Neural crest cell (in vitro differentiated cells): ENCODE data around the gene KY. TPM values are rescaled to one million over a fixed set of nuclear protein-coding genes. Genes with fewer than 3 reads are reported as not detected.
"Not testable (repeated sequence)": the region's sequence is repeated elsewhere in the genome, so short reads cannot be mapped to it uniquely, and the experiment has no call there.

Source experiments
- DNase-seq: peaks from one replicate; pipeline ENCODE4 v3.0.0; 2021; ENCODE audit warnings: low read depth, mixed read lengths, low spot score
- H3K27ac Mint-ChIP-seq: one replicate; pipeline ENCODE4 v1.8.0; 2021; ENCODE audit warnings: mild to moderate bottlenecking, mixed read lengths; ENCODE audit not compliant: unreplicated experiment
- H3K27me3 Mint-ChIP-seq: 2 replicates; pipeline ENCODE4 v1.8.0; 2021; ENCODE audit warnings: low read depth, mild to moderate bottlenecking, mixed read lengths
- H3K36me3 Mint-ChIP-seq: 2 replicates; pipeline ENCODE4 v1.8.0; 2021; ENCODE audit warnings: low read depth, mild to moderate bottlenecking, mixed read lengths
- H3K4me1 Mint-ChIP-seq: 2 replicates; pipeline ENCODE4 v1.8.0; 2021; ENCODE audit warnings: mixed read lengths
- H3K4me3 Mint-ChIP-seq: one replicate; pipeline ENCODE4 v1.8.0; 2021; ENCODE audit warnings: mild to moderate bottlenecking, mixed read lengths
- H3K9me3 Mint-ChIP-seq: 2 replicates; pipeline ENCODE4 v1.8.0; 2021; ENCODE audit warnings: mixed read lengths
- total RNA-seq: library from RNA; stranded (reverse); gene quantifications from 2 replicates; pipeline ENCODE4 v1.2.1, GENCODE V29; 2021
- TF ChIP-seq, protein P1 (sequence below): fragments of 200-600 bp; sonication (generic); conservative IDR thresholded peaks from 2 replicates; pipeline ENCODE4 v1.5.0; 2021; ENCODE audit warnings: antibody characterized with exemption, mild to moderate bottlenecking

Gene KY
- total RNA-seq, 1 donor from 2014 or later: 0.33 TPM

DNA sequence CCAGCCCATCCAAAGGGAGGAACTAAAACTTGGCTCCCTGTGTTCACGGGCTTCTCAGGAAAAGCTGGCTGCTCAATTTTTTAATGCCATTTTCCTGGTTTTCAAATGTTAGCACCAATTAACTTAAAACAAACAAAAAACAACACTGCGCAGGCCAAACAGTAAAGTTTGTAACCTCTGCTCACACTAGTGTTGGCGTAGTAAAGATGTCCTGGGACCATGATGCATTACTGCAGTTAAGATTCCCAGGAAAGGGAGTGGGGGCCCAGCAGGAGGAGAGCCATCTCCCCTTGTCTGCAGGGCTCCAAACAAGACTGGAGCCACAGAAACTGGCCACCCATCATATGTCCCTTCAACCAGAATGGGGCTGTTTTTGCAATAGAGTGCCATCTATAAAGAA is 74.0 kb downstream of the KY start:
- H3K9me3 Mint-ChIP-seq: peaks cover 12% of the 10 kb centered on the region
- no peaks in the 10 kb centered on the region for H3K27me3 Mint-ChIP-seq
- peak overlapping the region; percentile 15 for H3K27ac Mint-ChIP-seq
- H3K4me3 Mint-ChIP-seq: no peak overlapping the region
- H3K4me1 Mint-ChIP-seq: peaks cover 9% of the 10 kb centered on the region
- DNase-seq: no peak
- TF ChIP-seq, protein P1, sequence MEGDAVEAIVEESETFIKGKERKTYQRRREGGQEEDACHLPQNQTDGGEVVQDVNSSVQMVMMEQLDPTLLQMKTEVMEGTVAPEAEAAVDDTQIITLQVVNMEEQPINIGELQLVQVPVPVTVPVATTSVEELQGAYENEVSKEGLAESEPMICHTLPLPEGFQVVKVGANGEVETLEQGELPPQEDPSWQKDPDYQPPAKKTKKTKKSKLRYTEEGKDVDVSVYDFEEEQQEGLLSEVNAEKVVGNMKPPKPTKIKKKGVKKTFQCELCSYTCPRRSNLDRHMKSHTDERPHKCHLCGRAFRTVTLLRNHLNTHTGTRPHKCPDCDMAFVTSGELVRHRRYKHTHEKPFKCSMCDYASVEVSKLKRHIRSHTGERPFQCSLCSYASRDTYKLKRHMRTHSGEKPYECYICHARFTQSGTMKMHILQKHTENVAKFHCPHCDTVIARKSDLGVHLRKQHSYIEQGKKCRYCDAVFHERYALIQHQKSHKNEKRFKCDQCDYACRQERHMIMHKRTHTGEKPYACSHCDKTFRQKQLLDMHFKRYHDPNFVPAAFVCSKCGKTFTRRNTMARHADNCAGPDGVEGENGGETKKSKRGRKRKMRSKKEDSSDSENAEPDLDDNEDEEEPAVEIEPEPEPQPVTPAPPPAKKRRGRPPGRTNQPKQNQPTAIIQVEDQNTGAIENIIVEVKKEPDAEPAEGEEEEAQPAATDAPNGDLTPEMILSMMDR: no peak
- peaks cover 19% of the 10 kb centered on the region for H3K36me3 Mint-ChIP-seq

DNA sequence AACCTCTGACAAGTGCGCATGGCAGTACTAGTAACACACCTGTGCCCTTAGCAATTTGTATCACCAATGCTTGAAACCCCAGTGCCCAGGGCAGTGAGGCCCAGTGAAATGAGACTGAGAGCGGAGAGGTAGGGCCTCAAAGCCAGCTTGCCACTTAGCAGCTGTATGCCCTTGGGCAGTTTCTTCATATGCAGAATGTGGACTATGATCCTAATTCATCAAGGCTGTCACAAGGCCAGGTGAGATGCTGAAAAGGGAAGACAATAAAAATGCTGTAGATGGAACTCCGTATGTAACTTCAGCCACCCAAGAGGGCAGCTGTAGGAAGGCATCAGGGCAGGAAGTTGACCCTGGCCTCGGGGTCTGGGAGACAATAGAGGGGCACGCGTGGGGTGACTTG is 74.4 kb downstream of the KY start:
- TF ChIP-seq, protein P1: no peak
- H3K4me1 Mint-ChIP-seq: peaks cover 9% of the 10 kb centered on the region
- H3K27ac Mint-ChIP-seq: peak overlapping the region; percentile 15
- peaks cover 19% of the 10 kb centered on the region for H3K36me3 Mint-ChIP-seq
- DNase-seq: no peak
- H3K4me3 Mint-ChIP-seq: no peak overlapping the region
- H3K9me3 Mint-ChIP-seq: peaks cover 12% of the 10 kb centered on the region
- no peaks in the 10 kb centered on the region for H3K27me3 Mint-ChIP-seq

DNA sequence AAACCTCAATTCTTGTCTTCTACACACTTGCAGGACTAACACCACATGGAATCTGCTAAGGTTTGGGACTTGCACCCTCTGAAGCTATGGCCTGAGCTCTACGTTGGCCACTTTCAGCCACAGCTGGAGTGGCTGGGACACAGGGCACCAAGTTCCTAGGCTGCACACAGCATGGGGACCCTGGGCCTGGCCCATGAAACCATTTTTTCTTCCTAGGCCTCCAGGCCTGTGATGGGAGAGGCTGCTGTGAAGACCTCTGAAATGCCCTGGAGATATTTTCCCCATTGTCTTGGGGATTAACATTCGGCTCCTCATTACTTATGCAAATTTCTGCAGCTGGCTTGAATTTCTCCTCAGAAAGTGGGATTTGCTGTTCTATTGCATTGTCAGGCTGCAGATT is 80.9 kb downstream of the KY start:
- H3K27ac Mint-ChIP-seq, H3K27me3 Mint-ChIP-seq, H3K4me3 Mint-ChIP-seq, H3K4me1 Mint-ChIP-seq, DNase-seq: not testable (repeated sequence)
- peaks cover 42% of the 10 kb centered on the region for H3K36me3 Mint-ChIP-seq
- peaks cover 23% of the 10 kb centered on the region for H3K9me3 Mint-ChIP-seq

DNA sequence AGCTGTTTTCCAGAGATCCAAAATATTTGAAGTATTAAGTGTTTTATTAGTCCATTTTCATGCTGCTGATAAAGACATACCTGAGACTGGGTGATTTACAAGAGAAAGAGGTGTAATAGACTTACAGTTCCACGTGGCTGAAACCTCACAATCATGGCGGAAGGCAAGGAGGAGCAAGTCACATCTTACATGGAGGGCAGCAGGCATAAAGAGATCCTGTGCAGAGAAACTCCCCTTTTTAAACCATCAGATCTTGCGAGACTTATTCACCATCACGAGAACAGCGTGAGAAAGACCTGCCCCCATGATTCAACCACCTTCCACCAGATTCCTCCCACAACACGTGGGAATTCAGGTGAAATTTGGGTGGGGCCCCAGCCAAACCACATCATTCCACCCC is 82.0 kb downstream of the KY start:
- Mint-ChIP-seq H3K27me3 (no peaks in the 10 kb centered on the region), H3K4me1 (no peaks in the 10 kb centered on the region), H3K36me3 (peaks cover 43% of the 10 kb centered on the region), H3K9me3 (peaks cover 23% of the 10 kb centered on the region), H3K27ac (no peak overlapping the region), H3K4me3 (no peak overlapping the region)
- no peak for DNase-seq
- TF ChIP-seq, protein P1: no peak

DNA sequence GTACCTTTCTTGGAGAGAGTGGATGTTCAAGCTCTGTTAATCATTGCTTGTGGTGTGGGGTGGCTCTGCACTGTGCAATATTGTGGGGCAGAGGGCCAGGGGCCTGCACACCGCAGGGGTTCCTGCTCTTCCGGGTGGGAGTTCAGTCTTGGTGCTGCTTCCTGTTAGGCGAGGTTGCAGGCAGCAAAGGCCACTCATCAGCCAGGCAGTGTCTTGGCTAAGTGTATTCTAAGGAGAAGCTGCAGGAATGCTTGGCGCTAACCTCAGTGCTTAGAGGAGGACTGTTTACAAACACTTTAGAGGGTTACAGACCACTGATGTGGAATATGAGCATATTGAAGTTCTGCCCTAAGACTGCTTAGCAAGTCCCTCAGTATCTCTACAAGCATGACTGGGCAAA is 83.2 kb downstream of the KY start:
- H3K27me3 Mint-ChIP-seq: no peaks in the 10 kb centered on the region
- H3K4me3 Mint-ChIP-seq: no peak overlapping the region
- peaks cover 40% of the 10 kb centered on the region for H3K36me3 Mint-ChIP-seq
- H3K4me1 Mint-ChIP-seq: no peaks in the 10 kb centered on the region
- TF ChIP-seq, protein P1: no peak
- H3K27ac Mint-ChIP-seq: no peak overlapping the region
- no peak for DNase-seq
- H3K9me3 Mint-ChIP-seq: peaks cover 18% of the 10 kb centered on the region

DNA sequence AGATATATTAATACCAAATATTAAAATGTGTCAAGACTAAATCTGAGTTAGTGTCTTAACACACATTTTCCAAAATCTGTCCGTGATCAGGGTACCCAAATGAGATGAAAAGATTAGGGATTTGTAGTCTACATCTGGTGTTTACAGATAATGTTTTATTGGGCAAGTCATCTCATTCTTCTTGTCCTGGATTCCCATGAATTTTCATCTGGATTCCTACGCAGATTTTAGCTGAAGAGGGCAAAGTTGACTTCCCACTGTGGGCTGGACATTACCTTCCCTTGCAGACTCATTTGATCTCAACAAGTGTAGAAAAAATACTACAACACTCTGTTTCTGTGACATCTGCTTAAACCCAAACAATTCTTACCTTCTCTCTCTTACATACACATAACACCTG is 85.8 kb downstream of the KY start:
- Mint-ChIP-seq H3K27ac (no peak overlapping the region), H3K4me3 (no peak overlapping the region), H3K27me3 (no peaks in the 10 kb centered on the region), H3K36me3 (peaks cover 29% of the 10 kb centered on the region), H3K4me1 (no peaks in the 10 kb centered on the region), H3K9me3 (peaks cover 8% of the 10 kb centered on the region)
- DNase-seq: no peak
- TF ChIP-seq, protein P1: no peak
